RWPE2 (cell line): ENCODE data around the gene CD2.

Source experiments
- ATAC-seq: fragments of 200-7000 bp; cut with Tn5 transposase; 3 replicates; pipeline ENCODE4 v1.9.1; 2021; ENCODE audit warnings: low read depth
- DNase-seq: peaks from one replicate; pipeline ENCODE4 v3.0.0-alpha.2; 2020; ENCODE audit warnings: low spot score
- H3K27ac ChIP-seq: fragments of 450-650 bp; 2 replicates; pipeline ENCODE4 v1.5.1; 2017; ENCODE audit warnings: mild to moderate bottlenecking; ENCODE audit not compliant: poor library complexity, severe bottlenecking
- H3K27me3 ChIP-seq: fragments of 250-450 bp; sonication (Bioruptor Pico); 2 replicates; pipeline ENCODE4 v1.5.1; 2021; ENCODE audit warnings: mild to moderate bottlenecking, moderate library complexity; ENCODE audit not compliant: insufficient read depth, poor library complexity, severe bottlenecking
- H3K36me3 ChIP-seq: fragments of 250-450 bp; sonication (Bioruptor Pico); 2 replicates; pipeline ENCODE4 v1.5.1; 2020; ENCODE audit warnings: low read depth, mild to moderate bottlenecking, moderate library complexity
- H3K4me1 ChIP-seq: fragments of 250-450 bp; sonication (Bioruptor Pico); 2 replicates; pipeline ENCODE4 v1.5.1; 2021; ENCODE audit warnings: mild to moderate bottlenecking, moderate library complexity; ENCODE audit not compliant: insufficient read depth, poor library complexity, severe bottlenecking
- H3K4me3 ChIP-seq: fragments of 250-450 bp; sonication (Bioruptor Pico); 2 replicates; pipeline ENCODE4 v1.5.1; 2021; ENCODE audit warnings: mild to moderate bottlenecking, moderate library complexity; ENCODE audit not compliant: severe bottlenecking
- H3K9me3 ChIP-seq: fragments of 250-450 bp; sonication (Bioruptor Pico); 2 replicates; pipeline ENCODE4 v1.5.1; 2021; ENCODE audit warnings: mild to moderate bottlenecking, moderate library complexity; ENCODE audit not compliant: severe bottlenecking
- TF ChIP-seq, protein P1 (sequence below): fragments of 450-650 bp; IDR thresholded peaks from one replicate; pipeline ENCODE4 v1.5.1; 2017; ENCODE audit warnings: mild to moderate bottlenecking, moderate library complexity; ENCODE audit not compliant: poor library complexity, severe bottlenecking

The CD2 gene

DNA sequence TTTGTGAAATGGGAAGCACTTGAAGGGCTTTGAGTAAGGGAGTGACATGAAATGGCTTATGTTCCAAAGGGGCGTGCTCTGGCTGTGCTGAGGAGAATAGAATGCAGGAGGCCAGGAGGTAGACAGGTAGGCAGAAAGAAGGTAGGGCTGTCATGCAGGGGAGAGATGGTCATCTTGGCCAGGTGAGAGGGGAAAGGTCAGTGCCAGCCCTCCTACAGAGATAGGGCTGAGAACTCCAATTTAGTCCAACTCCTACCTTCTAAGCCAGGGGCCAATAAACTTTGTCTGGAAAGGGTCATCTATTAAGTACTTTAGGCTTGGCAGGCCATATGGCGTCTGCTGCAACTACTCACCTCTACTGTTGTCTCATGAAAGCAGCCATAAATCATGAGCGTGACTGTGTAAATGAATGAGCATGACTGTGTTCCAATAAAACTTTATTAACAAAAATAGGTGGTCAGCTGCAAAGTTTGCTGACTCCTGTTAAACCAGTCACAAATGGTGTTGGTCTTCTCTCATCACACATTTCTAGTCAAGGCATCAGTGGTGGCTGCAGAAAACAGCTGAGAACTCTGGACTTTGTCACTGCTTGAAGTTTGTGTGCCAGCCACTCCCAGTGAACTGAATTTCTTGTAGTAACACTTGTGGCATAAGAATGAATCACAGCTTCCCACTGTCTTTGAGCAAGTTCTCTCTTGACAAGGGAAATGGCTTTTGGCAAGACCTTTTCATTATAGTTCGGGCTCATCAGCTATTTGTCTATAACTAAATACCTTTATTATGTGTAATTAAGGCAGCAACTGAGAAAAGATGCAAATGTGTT is 32.0 kb upstream of the CD2 start:
- no peaks in the 10 kb centered on the region for H3K27me3 ChIP-seq
- ATAC-seq (peak; percentile 78), DNase-seq (no peak)
- peaks cover 25% of the 10 kb centered on the region for H3K4me1 ChIP-seq
- H3K36me3 ChIP-seq, result no peaks in the 10 kb centered on the region
- H3K4me3 ChIP-seq, result no peak overlapping the region
- no peaks in the 10 kb centered on the region for H3K9me3 ChIP-seq
- TF ChIP-seq, protein P1, sequence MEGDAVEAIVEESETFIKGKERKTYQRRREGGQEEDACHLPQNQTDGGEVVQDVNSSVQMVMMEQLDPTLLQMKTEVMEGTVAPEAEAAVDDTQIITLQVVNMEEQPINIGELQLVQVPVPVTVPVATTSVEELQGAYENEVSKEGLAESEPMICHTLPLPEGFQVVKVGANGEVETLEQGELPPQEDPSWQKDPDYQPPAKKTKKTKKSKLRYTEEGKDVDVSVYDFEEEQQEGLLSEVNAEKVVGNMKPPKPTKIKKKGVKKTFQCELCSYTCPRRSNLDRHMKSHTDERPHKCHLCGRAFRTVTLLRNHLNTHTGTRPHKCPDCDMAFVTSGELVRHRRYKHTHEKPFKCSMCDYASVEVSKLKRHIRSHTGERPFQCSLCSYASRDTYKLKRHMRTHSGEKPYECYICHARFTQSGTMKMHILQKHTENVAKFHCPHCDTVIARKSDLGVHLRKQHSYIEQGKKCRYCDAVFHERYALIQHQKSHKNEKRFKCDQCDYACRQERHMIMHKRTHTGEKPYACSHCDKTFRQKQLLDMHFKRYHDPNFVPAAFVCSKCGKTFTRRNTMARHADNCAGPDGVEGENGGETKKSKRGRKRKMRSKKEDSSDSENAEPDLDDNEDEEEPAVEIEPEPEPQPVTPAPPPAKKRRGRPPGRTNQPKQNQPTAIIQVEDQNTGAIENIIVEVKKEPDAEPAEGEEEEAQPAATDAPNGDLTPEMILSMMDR, result no peak
- H3K27ac ChIP-seq, result peak overlapping the region; percentile 71

DNA sequence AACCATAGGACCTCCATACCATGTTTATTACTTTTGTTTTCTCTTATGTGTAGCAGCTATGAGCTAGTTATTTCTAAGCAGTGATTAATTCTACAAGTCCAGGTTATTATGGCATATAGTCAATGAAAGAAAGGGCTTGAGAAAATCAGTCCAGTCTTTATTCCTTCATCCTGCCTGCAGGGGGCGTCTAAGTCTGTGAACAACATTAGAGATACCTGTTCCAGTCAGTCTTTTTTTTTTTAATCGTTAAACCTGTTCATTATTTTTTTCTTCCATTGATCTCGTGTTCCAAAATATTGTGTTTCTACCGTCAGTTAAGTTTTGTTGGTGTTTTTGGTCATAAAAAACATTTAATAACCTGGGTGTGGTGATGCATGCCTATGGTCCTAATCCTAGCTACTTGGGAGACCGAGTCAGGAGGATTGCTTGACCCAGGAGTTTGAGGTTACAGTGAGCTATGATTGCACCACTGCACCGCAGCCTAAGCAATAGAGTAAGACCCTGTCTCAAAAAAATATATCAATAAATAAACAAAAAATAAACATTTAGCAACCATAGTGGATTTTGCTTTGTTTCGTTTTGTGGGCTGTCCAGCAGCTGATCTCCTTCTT is 29.4 kb upstream of the CD2 start:
- ATAC-seq (no peak), DNase-seq (no peak)
- TF ChIP-seq, protein P1, result peak; percentile 84
- no peaks in the 10 kb centered on the region for H3K27me3 ChIP-seq
- no peaks in the 10 kb centered on the region for H3K9me3 ChIP-seq
- H3K4me3 ChIP-seq, result no peak overlapping the region
- no peak overlapping the region for H3K27ac ChIP-seq
- H3K36me3 ChIP-seq, result no peaks in the 10 kb centered on the region
- H3K4me1 ChIP-seq, result peaks cover 25% of the 10 kb centered on the region

DNA sequence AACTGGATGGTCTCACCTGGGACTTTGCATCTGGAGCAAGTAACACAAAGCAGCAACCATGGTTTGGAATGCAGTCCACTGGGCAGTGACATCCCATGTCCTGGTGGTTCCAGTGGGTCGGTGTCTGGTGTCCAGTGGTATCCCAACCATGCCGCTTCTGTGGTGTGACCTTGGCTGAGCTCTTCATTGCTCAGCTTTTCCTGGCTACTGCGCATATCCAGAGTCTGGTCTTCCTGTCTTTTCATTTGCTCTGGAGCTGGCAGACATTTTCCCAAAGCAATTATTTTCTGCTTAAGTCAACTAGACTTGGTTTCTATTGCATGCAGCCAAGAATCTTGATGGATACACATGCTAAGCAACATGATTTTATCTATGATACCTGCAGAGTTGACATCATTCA is 28.4 kb upstream of the CD2 start:
- H3K9me3 ChIP-seq, result no peaks in the 10 kb centered on the region
- H3K27me3 ChIP-seq, result no peaks in the 10 kb centered on the region
- H3K36me3 ChIP-seq, result no peaks in the 10 kb centered on the region
- H3K27ac ChIP-seq, result no peak overlapping the region
- ATAC-seq, result no peak
- H3K4me1 ChIP-seq, result peaks cover 20% of the 10 kb centered on the region
- no peak for DNase-seq
- no peak overlapping the region for H3K4me3 ChIP-seq
- TF ChIP-seq, protein P1, result no peak

DNA sequence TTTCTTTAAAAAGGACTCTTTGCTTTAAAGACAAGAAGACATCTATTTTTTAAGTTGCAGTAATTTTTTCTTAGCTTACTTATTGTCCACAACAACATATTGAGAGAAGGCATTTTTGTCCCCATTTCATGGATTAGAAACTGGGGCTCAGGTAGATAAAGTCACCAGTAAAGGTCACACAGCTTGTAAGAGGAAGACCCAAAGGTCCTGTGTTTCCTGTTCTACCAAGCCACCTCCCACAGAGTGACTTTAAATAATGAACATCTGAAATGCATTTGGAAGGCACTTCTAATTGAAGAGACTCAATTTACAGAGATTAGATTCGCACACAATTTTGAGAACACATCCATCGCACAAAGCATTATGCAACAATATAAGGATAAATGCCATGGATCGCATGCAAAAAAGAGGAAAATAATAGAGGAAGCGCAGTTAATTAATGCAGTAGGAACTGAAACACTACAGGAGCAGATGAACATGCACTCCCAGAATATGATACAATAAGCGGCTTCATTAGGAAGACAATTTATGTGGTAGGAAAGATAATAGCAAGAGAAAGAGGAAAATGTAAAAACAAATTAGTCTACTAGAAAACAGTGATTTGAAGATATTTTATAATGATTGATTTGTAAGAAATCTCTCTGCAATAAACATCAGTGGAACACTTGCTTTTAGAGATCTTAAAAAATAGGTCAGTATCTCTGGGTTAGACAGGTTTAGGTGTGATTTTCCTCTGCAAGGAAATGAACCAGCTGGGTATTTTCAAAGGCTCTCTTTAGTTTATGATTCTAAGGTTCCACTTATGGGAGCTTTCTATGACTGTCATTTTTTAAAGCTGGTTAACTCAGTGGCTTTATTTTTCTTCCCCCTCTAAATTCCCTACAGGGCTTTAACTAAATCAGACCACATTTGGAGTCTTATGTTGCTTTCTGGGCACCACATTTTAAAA is 27.1 kb upstream of the CD2 start:
- ATAC-seq, result no peak
- no peaks in the 10 kb centered on the region for H3K27me3 ChIP-seq
- no peak overlapping the region for H3K4me3 ChIP-seq
- H3K4me1 ChIP-seq, result peaks cover 12% of the 10 kb centered on the region
- H3K36me3 ChIP-seq, result no peaks in the 10 kb centered on the region
- H3K9me3 ChIP-seq, result no peaks in the 10 kb centered on the region
- H3K27ac ChIP-seq, result no peak overlapping the region
- no peak for DNase-seq
- TF ChIP-seq, protein P1, result no peak
